Posterior cingulate gyrus (tissue), 11 donors: ENCODE measurements around the gene KRCC1.
"Not testable (repeated sequence)": the region's sequence is repeated elsewhere in the genome, so short reads cannot be mapped to it uniquely, and the experiment has no call there.

Source experiments
- DNase-seq, 10 donors: peaks; one replicate each; pipeline versions ENCODE4 v3.0.0 to v3.0.0-alpha.2; 2020 to 2021; ENCODE audit warnings: mixed read lengths in 3 of 10
- intact Hi-C: fragments of 100-400 bp; cut with DNase I; formaldehyde crosslinking; loops from one replicate; pipeline ENCODE4 v1.15.1; 2023

The KRCC1 gene

DNA sequence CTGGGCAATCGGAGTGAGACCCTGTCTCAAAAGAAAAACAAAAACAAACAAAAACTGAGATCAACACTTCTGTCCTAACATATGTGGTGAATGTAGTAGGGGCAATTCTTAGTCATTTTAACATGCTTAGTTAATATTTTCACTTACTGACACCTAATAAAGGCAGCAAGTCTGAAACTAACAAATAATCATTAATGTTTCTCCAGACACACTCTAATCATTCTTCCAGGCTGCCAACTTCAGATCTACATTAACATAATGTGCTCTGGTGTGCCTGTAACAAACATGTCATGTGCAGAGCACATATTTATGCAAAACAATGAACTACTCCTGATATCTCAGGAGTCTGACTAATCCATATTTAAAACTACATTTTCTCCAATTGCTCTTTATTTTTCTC, 6.0 kb downstream of the KRCC1 start:
- DNase-seq: no peak
- intact Hi-C loops: no loop called here

DNA sequence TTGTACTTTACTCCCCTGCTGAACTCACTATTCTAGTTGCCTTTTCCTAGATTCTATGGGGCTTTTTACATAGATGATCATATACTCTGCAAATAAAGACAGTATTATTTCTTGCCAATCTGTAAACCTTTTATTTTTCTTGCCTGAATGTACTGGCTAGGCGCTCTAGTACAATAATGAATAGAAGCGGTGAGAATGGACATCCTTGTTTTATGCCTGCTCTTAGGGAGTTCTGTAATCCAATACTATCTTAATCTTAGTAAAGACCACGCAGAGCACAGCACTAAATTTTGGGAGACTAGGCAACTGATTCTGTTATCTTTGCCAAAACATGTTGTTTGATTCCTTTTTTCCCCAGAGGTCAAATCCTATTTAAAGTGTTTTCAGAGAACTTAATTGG, 7.0 kb downstream of the KRCC1 start:
- intact Hi-C loops: no loop called here
- no peak for DNase-seq

DNA sequence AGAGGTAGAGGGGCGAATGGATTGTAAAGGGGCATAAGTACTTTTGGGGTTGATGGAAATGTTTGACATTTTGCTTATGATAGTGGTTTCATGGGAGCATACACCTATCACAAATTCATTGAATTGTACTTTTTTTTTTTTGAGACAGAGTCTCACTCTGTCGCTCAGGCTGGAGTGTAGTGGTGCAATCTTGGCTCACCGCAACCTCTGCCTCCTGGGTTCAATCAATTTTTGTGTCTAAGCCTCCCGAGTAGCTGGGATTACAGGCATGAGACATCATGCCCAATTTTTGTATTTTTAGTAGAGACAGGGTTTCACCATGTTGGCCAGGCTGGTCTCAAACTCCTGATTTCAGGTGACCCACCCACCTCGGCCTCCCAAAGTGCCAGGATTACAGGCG, 10.0 kb downstream of the KRCC1 start:
- DNase-seq: not testable (repeated sequence)

DNA sequence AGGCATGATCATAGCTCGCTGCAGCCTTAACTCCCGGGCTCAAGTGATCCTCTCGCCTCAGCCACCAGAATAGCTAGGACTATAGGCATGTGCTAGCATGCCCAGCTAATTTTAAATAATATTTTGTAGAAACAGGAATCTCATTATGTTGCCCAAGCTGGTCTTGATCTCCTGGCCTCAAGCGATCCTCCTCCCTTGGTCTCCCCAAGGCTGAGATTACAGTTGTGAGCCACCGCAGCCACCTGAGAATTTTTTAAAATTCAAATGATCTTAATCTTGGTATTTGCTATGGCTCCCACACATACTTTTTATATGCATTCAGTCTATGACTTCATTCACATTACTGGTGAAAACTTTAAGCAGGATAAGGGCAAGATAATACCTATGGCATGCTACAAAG, 13.1 kb downstream of the KRCC1 start:
- DNase-seq: no peak
- intact Hi-C loops: no loop called here

More for the DNA sequence above, 10.0 kb downstream of the KRCC1 start:
- intact Hi-C loops: not testable (repeated sequence)

DNA sequence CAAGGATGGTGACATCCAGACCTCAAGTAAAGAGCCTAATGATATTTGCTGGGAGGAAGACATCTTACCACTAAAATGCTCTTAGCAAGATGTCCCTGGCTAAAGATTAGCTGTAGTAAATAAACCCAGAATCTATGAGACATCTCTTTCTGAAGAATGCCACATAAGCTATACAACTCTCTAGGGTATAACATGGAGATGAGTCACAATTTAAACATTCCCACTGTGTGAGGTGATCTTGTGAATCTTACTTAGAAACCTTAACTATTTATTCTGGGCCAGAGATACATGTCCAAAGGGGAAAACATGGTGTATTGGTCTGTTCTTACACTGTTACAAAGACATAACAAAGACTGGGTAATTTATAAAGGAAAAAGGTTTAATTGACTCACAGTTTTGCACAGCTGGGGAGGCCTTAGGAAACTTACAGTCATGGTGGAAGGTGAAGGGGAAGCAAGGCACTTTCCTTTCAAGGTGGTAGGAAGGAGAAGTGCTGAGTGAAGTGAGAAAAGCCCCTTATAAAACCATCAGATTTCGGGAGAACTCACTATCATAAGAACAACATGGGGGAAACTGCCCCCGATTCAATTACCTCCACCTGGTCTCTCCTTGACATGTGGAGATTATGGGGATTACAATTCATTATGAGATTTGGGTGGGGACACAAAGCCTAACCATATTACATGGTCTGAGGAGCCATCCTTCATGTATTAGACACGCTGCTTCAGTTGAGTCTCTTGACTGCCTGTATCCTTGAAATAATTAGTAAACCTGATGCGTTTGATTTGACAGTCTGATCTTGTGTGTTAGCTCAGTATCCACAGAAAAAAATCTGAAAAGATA, 17.1 kb downstream of the KRCC1 start:
- no peak for DNase-seq
- intact Hi-C loops: no loop called here

DNA sequence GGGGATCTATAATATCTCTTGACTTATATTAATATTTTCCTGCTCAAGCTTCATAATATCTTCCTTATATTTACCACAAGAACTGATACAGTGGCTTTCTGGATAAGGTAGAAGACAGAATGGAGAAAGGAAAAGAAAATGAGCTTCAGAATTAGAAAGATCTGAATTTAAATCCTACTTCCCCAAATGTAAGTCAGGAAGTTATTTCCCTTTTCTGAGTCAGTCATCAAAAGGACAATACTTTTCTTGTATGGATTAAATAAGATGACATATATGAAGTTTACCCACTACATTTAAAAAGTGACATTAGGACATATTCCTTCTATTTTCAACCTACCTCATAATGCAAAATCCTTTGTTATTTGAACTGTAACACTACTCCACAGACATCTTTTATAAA, 19.0 kb downstream of the KRCC1 start:
- intact Hi-C loops: no loop called here
- DNase-seq: no peak

DNA sequence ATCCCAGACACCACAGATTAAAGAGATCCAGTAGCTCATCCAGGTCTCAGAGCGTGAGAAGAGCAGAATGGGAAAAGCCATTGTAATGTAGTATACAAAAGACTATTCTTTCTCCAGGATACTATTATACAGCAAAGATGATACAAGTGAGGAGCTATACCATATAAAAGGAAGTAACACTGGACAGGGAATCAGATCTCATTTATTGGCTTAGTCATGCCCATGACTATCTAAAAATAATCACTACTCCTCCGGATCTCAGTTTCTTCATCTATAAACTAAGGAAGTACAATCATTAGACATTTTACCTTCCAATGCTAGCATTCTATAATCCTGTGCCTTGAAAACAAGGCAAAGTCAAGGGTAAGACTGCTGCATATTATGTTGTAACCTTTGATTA, 19.4 kb downstream of the KRCC1 start:
- DNase-seq: no peak
- intact Hi-C loops: no loop called here

DNA sequence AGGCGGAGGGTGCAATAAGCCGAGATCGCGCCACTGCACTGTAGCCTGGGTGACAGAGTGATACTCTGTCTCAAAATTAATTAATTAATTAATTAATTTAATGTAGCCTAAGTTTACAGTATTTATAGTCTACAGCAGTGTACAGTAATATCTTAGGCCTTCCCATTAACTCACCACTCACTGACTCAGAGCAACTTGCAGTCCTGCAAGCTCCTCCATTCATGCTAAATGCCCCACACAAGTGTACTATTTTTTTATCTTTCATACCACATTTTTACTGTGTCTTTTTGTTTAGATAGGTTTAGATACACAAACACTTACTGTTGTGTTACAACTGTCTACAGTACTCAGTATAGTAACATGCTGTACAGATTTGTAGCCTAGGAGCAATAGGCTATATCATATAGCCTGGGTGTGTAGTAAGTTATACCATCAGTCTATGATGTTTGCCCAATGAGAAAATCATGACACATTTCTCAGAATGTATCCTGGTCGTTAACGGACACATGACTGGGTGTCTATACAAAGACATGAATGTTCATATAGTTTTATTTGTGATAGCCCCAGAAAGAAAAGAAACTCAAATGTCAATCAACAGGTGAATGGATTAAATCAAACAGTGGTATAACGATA, 23.4 kb downstream of the KRCC1 start:
- intact Hi-C loops: no loop called here
- DNase-seq: no peak

DNA sequence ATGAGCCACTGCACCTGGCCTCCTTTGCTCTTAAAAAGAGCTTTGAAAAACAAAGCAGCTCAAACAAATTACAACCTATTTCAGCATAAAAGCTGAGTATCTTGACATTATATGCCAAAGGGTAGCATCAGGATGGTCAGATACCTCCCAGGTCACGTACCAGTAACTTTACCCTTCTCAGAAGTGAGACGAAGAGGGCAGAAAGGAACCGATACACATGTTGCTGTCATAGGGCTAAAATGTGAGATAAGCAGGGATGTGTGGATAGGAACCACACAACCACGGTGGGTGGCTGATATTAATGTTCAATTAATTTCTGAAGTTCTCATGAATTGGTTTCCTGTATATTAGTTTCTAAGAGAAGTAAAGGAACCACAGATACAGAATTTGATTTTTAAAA, 26.7 kb downstream of the KRCC1 start:
- DNase-seq: no peak
- intact Hi-C loops: no loop called here

DNA sequence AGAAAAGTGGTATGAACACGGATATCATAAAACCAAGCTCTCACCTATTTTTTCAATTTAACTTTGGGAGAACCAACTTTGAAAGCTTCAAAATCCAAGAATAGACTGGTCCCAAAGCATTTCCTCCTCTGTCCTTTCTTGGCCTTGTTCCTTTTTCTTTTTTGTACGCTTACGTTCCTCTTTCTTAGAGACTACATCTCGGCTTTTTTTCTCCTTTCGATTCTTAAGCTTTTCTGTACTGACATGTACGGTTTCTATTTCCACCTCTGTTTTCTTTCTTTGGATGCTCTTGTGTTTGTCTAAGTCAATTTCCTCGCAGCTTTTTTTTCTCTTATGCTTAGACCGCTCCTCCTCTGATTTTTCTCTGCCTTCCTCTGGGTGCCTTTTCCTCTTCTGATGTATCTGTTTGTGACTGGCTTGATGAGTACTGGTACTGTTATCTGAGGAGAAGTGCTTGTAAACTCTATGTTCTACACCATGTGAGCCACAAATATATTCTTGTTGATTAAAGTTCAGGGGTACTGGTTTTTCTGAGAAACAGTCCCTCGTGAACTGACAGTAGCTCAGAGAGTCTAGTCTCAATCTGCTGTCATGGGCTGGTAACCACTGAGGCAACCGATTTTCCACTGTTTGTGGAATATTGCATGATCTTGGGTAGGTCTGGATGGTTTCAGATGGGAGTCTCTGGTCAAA, 27.7 kb downstream of the KRCC1 start:
- intact Hi-C loops: no loop called here
- no peak for DNase-seq

DNA sequence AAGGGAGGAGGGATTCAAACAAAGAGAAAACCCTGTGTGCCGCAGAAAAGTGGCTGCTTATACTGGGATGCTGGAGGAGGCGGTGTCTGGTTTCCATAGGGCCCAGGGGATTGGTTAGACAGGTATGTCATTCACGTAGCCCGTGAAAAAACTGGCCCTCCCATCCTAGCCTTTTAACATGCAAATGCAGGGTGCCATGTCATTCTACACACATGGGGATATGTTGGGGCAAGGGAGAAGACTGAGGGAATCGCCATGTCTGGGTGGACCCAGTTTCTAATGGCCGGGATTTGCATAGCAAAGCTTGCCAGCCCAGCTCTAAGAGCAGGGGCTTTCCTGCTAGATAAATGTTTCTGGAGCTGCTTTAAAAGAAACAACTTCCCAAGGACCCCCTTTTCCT, 31.1 kb downstream of the KRCC1 start:
- intact Hi-C loops: no loop called here
- DNase-seq: no peak

DNA sequence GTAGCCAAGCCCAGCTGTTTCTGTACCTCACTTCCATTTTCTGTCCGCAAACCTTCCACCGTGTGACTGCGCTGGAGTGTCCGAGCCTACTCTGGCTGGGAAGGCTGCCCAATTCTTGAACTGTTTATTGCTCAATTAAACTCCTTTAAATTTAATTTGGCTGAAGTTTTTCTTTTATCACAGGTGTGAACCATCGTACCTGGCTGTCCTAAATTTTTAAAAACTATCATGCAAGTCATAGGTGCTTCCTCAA, 33.0 kb downstream of the KRCC1 start:
- intact Hi-C loops: no loop called here
- no peak for DNase-seq

DNA sequence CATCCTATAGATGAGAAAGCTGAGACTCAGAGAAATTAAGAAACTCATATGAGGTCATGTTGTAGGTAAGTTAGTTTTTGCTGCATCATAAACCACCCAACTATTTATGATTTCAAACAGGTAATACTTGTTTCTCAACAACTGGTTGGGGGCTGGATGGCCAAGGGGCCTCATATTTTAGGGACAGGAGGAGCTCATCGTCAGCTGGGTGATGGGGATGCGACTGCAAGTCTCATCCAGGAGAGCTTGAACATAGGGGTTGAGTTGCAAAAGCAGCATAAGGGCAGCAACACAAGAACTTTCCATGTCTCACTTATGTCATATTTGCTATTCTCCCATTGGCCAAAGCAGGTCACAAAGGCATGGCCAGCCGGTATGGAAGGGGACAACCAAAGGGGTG, 35.6 kb downstream of the KRCC1 start:
- no peak for DNase-seq
- intact Hi-C loops: loop anchor here (5.0 kb wide), 1 partner anchor 37 kb away; the partner anchor contains the start of gene KRCC1

DNA sequence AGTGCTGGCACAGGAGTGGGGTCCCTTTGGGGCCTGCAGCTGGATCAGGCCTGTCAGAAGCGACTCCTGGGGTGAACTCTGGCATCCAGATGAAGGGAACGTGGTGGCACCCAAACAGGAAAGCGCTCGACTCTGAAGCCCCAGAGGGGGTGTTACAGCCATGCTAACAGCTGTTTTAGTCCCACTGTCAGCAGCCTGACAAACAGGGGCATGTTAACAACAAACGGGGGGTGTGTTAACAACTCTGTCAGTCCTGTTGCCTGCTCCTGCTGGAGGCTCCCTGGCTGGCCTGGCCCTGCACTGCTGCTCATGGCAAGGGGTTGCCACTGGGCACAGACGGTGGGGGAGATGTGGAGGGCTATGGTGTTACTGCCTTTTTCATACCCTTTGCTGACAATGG, 36.7 kb downstream of the KRCC1 start:
- no peak for DNase-seq
- intact Hi-C loops: loop anchor here (5.0 kb wide), 1 partner anchor 38 kb away; the partner anchor contains the start of gene KRCC1

DNA sequence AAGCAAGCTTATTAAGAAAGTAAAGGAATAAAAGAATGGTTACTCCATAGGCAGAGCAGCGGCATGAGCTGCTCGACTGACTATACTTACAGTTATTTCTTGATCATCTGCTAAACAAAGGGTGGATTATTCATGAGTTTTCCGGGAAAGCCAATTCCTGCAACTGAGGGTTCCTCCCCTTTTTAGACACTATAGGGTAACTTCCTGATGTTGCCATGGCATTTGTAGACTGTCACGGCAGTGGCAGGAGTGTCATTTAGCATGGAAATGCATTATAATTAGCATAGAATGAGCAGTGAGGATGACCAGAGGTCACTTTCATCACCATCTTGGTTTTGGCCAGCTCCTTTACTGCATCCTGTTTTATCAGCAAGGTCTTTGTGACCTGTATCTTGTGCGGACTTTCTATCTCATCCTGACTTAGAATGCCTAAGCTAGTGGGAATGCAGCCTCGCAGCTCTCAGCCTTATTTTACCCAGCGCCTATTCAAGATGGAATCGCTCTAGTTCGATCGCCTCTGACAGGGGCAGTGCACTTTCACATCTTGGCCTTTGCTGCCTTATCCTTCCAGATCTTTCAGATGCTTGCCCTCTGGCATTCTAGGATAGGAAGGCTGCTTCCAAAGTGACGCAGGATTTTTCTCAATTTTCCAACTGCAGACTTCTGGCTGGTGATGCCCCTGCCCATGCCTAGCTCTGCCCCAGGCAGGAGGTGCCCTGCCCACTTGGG, 37.3 kb downstream of the KRCC1 start:
- intact Hi-C loops: loop anchor here (5.0 kb wide), 1 partner anchor 39 kb away; the partner anchor contains the start of gene KRCC1
- not testable (repeated sequence) for DNase-seq

DNA sequence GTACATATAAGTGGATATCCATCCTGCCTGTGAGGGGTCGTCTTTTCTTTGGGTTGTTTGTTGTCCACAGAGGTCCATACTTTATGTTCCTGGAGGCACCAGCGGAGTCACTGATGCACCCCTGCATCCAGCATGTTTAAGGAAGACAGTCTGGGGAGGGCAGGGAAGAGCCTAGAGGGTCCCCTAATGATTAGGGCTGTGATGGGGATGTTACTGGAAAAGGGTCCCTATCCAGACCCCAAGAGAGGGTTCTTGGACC, 37.9 kb downstream of the KRCC1 start:
- intact Hi-C loops: loop anchor here (5.0 kb wide), 1 partner anchor 40 kb away; the partner anchor contains the start of gene KRCC1

DNA sequence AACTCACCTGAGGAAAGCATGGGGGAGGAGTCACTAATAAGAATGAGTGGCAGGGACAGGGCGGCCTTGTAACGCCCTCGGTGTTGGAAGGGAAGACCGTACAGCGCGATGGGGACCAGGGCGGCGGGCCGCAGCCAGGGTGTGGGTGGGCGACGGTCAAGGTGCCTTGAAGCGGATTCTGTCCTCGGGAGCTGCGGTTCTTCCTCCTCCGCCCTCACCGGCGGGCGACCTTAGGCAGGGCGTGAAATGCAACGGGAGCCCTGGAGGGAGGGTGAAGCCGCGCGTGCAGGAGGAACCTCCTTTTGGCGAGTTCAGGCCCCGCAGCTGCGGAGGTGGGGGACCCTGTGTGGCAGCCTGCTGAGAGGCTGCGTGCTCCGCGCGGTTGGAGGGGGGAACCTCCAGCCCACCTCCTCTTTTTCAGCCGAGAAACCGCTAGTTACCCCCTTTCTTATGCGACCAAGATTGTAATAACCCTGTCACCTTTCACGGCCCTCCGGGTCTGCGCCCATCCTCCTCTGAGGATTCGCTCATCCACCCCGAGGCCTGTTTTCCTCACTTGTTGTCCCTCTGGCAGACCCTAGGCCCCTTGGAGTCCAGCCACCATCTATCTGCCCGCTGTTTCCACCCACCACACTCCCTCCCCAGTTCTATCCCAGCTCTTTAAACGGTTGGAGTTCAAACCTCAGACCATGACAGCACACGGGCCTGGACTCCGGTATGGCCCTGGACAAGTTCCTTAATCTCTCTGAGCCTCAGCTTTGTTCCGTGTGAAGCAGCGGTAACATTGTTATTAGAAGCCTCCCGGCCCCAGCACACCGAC, 38.4 kb downstream of the KRCC1 start:
- peak in 5 of 10 donors; percentile 22 to 87 (median 27) for DNase-seq
- intact Hi-C loops: loop anchor here (5.0 kb wide), 1 partner anchor 40 kb away; the partner anchor contains the start of gene KRCC1

More for the DNA sequence above, 37.9 kb downstream of the KRCC1 start:
- not testable (repeated sequence) for DNase-seq

DNA sequence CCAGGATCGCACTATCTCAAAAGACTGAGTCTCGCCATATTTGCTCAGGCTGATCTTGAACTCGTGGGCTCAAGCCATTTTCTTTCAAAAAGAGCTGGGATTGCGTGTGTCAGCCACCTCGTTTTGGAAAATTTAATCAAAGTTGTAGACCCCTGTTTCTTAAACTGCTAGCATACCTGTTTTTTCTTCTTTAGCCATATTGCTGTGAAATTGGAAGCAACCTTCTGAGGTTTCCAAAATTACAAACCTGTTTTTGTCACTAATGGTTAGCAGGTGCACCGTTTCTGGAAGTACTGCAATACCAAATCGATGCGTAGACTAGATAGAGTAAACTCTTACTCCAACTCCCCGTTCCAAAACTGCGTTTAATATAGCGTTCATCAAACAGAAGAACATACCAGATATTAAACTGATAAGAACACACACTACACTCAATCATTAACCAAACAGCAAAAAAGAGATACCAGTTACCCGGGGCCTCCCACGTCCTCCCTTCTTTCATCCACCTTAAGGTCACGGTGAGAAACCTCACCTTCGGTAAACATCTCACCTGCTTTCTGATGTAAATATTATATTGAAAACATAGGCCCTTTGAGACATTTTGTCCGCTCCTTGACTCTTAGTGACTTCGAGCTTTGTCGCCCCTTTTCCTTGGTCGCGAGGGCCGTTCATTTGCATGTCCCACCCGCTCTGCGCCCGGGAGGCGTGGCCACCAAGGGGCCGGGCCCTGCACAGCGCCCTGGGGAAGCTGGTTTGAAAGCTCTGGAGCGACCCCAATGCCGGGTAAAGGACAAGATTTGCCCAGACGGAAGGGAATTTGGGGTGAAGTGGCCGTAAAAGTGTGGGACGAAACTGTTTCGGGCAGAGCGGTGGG, 39.3 kb downstream of the KRCC1 start, which contains the start of gene RNU2-63P:
RNU2-63P (minus strand) TSS at position 462 of the 874 bp plus-strand sequence.
- intact Hi-C loops: loop anchor here (5.0 kb wide), 1 partner anchor 41 kb away; the partner anchor contains the start of gene KRCC1
- peak; percentile 29 to 95 (median 68) for DNase-seq

DNA sequence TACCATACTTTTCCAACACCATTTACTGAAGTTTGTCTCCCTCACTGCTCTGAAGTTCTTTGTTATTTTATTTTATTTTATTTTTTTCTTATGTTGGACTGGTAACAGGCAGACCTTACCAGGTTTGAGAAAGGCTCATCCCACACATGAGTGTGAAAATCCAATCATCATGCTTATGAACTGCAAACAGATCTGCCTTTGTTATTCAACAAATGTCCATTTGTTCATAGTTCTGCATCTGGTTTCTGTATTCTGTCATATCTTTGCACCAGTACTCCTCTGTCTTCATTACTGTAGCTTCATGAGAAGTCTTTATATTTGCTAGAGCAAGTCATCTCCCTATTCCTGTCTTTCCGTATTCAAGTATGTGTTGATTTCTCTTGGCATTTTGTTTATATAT, 44.6 kb downstream of the KRCC1 start:
- intact Hi-C loops: no loop called here
- no peak for DNase-seq
